ENCODE measurements around the gene PDIK1L. TPM values are rescaled to one million over a fixed set of nuclear protein-coding genes. Genes with fewer than 3 reads are reported as not detected.
A peak's percentile ranks its signal among the peaks of the same experiment; 100 is the strongest.

PDIK1L gene
- total and polyA plus RNA-seq, 9 of the 15 experiments (the other 6 are each of a cell fraction or from before 2014, with no cell fraction given), result 12.8 to 30.2 (median 21.5) TPM

GRCh38 chr1:26126321-26127084 lies 14.9 kb downstream of the PDIK1L start (continued):
- TF ChIP-seq ZNF408 (CRISPR knock-in tag; IDR thresholded peaks at IDR 0.05; ENCODE audit: low read depth) (no peak), ZNF75A (CRISPR knock-in tag; IDR thresholded peaks at IDR 0.05) (no peak), ZNF282 (CRISPR knock-in tag; IDR thresholded peaks at IDR 0.05) (no peak), GATAD2B (IDR thresholded peaks at IDR 0.05; ENCODE audit: borderline replicate concordance) (peak; percentile 100), CEBPG (CRISPR knock-in tag; IDR thresholded peaks at IDR 0.05) (peak; percentile 89), CEBPG (tag; conservative IDR thresholded peaks at IDR 0.05 in 1 of 2, IDR thresholded peaks at IDR 0.05 in 1 of 2) (peak; percentile 81 to 95), ARID3B (CRISPR knock-in tag; IDR thresholded peaks at IDR 0.05; ENCODE audit: borderline replicate concordance) (no peak), ZFPM2 (CRISPR knock-in tag; IDR thresholded peaks at IDR 0.05) (no peak), TRIM25 (IDR thresholded peaks at IDR 0.05; ENCODE audit: borderline replicate concordance) (0 out of 2 replicates have a peak, but pooled peaks have one; percentile 71), RERE (CRISPR knock-in tag; IDR thresholded peaks at IDR 0.05; ENCODE audit: borderline replicate concordance) (no peak), PURB (CRISPR knock-in tag; IDR thresholded peaks at IDR 0.05; ENCODE audit: low read depth) (no peak), ZNF140 (CRISPR knock-in tag; IDR thresholded peaks at IDR 0.05) (no peak), GMEB1 (CRISPR knock-in tag; IDR thresholded peaks at IDR 0.05) (peak; percentile 1; the same call in 1 of the 2 replicates)
